ENCODE results near the gene GSAP. TPM values are rescaled to one million over a fixed set of nuclear protein-coding genes. Genes with fewer than 3 reads are reported as not detected.

The GSAP gene
- polyA plus RNA-seq, 3 donors = 19.1 to 105 (median 35.6) TPM

GRCh38 chr7:77360104-77360503 lies 56.0 kb downstream of the GSAP start:
- DNase-seq = no peak
- H3K36me3 ChIP-seq (replicated peaks in 1 of 2; ENCODE audit: control insufficient read depth in 1 of 2, insufficient read depth in 2 of 2, low read length in 2 of 2) = peaks cover 63 to 82% of the 10 kb centered on the region in 2 donors
- H3K9me3 ChIP-seq (replicated peaks in 1 of 2; ENCODE audit: control insufficient read depth in 1 of 2, insufficient read depth in 1 of 2, low read length in 2 of 2) = no peaks in the 10 kb centered on the region
- no peaks in the 10 kb centered on the region for H3K9me3 Mint-ChIP-seq
- no peak overlapping the region for H3K27ac Mint-ChIP-seq
- no peaks in the 10 kb centered on the region for H3K79me2 ChIP-seq (ENCODE audit: insufficient read depth, low read length)
- no peaks in the 10 kb centered on the region for H4K20me1 ChIP-seq (ENCODE audit: insufficient read depth, low read length)
- TF ChIP-seq CTCF (IDR thresholded peaks at IDR 0.05) = no peak
- intact Hi-C loops (cut with micrococcal nuclease) = no loop called here
- WGBS (ENCODE audit: insufficient coverage) = no CpG with 5 or more reads among the region's 1 CpG
- no peaks in the 10 kb centered on the region for H3K27me3 Mint-ChIP-seq (ENCODE audit: low read depth in 3 of 3)
- H3K4me3 Mint-ChIP-seq = no peak overlapping the region
- no peaks in the 10 kb centered on the region for H3K27me3 ChIP-seq (ENCODE audit: control insufficient read depth in 2 of 2, insufficient read depth in 2 of 2, low read length in 2 of 2)
- no peak overlapping the region for H2AFZ ChIP-seq (ENCODE audit: insufficient read depth, low read depth, low read length, poor library complexity, severe bottlenecking)
- H3K4me2 ChIP-seq (replicated peaks; ENCODE audit: extremely low read depth, low read length, poor library complexity, severe bottlenecking) = no peak overlapping the region
- no peak overlapping the region for H3K27ac ChIP-seq (ENCODE audit: low read depth in 1 of 2, low read length in 2 of 2)
- no peaks in the 10 kb centered on the region for H3K4me1 ChIP-seq (ENCODE audit: control insufficient read depth in 1 of 2, insufficient read depth in 2 of 2, low read length in 2 of 2)
- no peaks in the 10 kb centered on the region for H3K4me1 Mint-ChIP-seq
- H3K36me3 Mint-ChIP-seq = peaks cover 54 to 61% of the 10 kb centered on the region in 2 donors
- H3K4me3 ChIP-seq (replicated peaks in 1 of 3; ENCODE audit: low read depth in 2 of 3, low read length in 3 of 3) = no peak overlapping the region
- no peak overlapping the region for H3K9ac ChIP-seq (ENCODE audit: insufficient read depth, low read length, poor library complexity, severe bottlenecking)

GRCh38 chr7:77359599-77359998 lies 56.5 kb downstream of the GSAP start:
- Mint-ChIP-seq H3K27ac (no peak overlapping the region), H3K4me3 (no peak overlapping the region), H3K4me1 (no peaks in the 10 kb centered on the region), H3K27me3 (ENCODE audit: low read depth in 3 of 3) (no peaks in the 10 kb centered on the region), H3K9me3 (no peaks in the 10 kb centered on the region), H3K36me3 (peaks cover 59 to 66% of the 10 kb centered on the region in 2 donors)
- H3K4me1 ChIP-seq (ENCODE audit: control insufficient read depth in 1 of 2, insufficient read depth in 2 of 2, low read length in 2 of 2) = no peaks in the 10 kb centered on the region
- intact Hi-C loops (cut with micrococcal nuclease) = no loop called here
- no peak for TF ChIP-seq CTCF (IDR thresholded peaks at IDR 0.05)
- no peak overlapping the region for H3K4me3 ChIP-seq (replicated peaks in 1 of 3; ENCODE audit: low read depth in 2 of 3, low read length in 3 of 3)
- no peaks in the 10 kb centered on the region for H3K9me3 ChIP-seq (replicated peaks in 1 of 2; ENCODE audit: control insufficient read depth in 1 of 2, insufficient read depth in 1 of 2, low read length in 2 of 2)
- no peaks in the 10 kb centered on the region for H3K27me3 ChIP-seq (ENCODE audit: control insufficient read depth in 2 of 2, insufficient read depth in 2 of 2, low read length in 2 of 2)
- no peak overlapping the region for H3K4me2 ChIP-seq (replicated peaks; ENCODE audit: extremely low read depth, low read length, poor library complexity, severe bottlenecking)
- H4K20me1 ChIP-seq (ENCODE audit: insufficient read depth, low read length) = no peaks in the 10 kb centered on the region
- WGBS (ENCODE audit: insufficient coverage) = no CpG with 5 or more reads among the region's 1 CpG
- no peaks in the 10 kb centered on the region for H3K79me2 ChIP-seq (ENCODE audit: insufficient read depth, low read length)
- no peak overlapping the region for H2AFZ ChIP-seq (ENCODE audit: insufficient read depth, low read depth, low read length, poor library complexity, severe bottlenecking)
- no peak for DNase-seq
- no peak overlapping the region for H3K27ac ChIP-seq (ENCODE audit: low read depth in 1 of 2, low read length in 2 of 2)
- no peak overlapping the region for H3K9ac ChIP-seq (ENCODE audit: insufficient read depth, low read length, poor library complexity, severe bottlenecking)
- H3K36me3 ChIP-seq (replicated peaks in 1 of 2; ENCODE audit: control insufficient read depth in 1 of 2, insufficient read depth in 2 of 2, low read length in 2 of 2) = peaks cover 68 to 87% of the 10 kb centered on the region in 2 donors

All from CD14-positive monocyte (primary cell).